Astrocyte of the spinal cord (primary cell): ENCODE results near the gene ANKRD34B.

ENCODE experiments used
- DNase-seq: peaks from one replicate; pipeline ENCODE4 v3.0.0; 2011; ENCODE audit warnings: low read depth, low spot score
- H3K4me3 ChIP-seq: 2 replicates; pipeline ENCODE4 v1.5.1; 2011; ENCODE audit warnings: low read depth, mild to moderate bottlenecking, low read length, moderate library complexity
- CTCF ChIP-seq: IDR thresholded peaks from 2 replicates; pipeline ENCODE4 v1.5.1; 2012; ENCODE audit warnings: low read depth, mild to moderate bottlenecking, low read length, inconsistent platforms
- in situ Hi-C: cut with HindIII; loops from 2 replicates; pipeline ENCODE4 v1.10.0; 2017; ENCODE audit warnings: low sequenced_read_pairs

ANKRD34B gene

GRCh38 chr5:80509362-80509761 is 60.7 kb downstream of the ANKRD34B start:
- no peak for TF ChIP-seq CTCF
- in situ Hi-C loops: no loop called here
- no peak overlapping the region for H3K4me3 ChIP-seq
- no peak for DNase-seq

- H3K4me3 ChIP-seq: no peak overlapping the region
- in situ Hi-C loops: no loop called here
- DNase-seq: no peak
- no peak for TF ChIP-seq CTCF
Measured at GRCh38 chr5:80508844-80509243, 61.2 kb downstream of the ANKRD34B start.

- DNase-seq: no peak
- no peak overlapping the region for H3K4me3 ChIP-seq
- in situ Hi-C loops: no loop called here
- no peak for TF ChIP-seq CTCF
Measured at GRCh38 chr5:80507663-80508062, 62.4 kb downstream of the ANKRD34B start.
